Left forelimb (tissue), 1 donor: ENCODE data around the gene EGLN1.
A peak's percentile ranks its signal among the peaks of the same experiment; 100 is the strongest.

Experiments used
- DNase-seq: peaks from one replicate; pipeline ENCODE4 v3.0.0-alpha.2; 2018; ENCODE audit warnings: low spot score

The EGLN1 gene

GRCh38 chr1:231326248-231326647, 95.8 kb downstream of the EGLN1 start:
- DNase-seq = no peak

GRCh38 chr1:231324660-231325059, 97.4 kb downstream of the EGLN1 start:
- DNase-seq = no peak

- DNase-seq = no peak
Measured at GRCh38 chr1:231322880-231323530, 99.1 kb downstream of the EGLN1 start.

- DNase-seq = no peak
Measured at GRCh38 chr1:231319080-231319479, 103.0 kb downstream of the EGLN1 start.

- DNase-seq = no peak
Measured at GRCh38 chr1:231318568-231318967, 103.5 kb downstream of the EGLN1 start.

- no peak for DNase-seq
Measured at GRCh38 chr1:231318015-231318355, 104.1 kb downstream of the EGLN1 start.

- no peak for DNase-seq
Measured at GRCh38 chr1:231317306-231318014, 104.6 kb downstream of the EGLN1 start.

GRCh38 chr1:231315887-231316286, 106.2 kb downstream of the EGLN1 start:
- DNase-seq = peak; percentile 64
